ENCODE measurements around the gene GMPPA.

GMPPA gene

DNA sequence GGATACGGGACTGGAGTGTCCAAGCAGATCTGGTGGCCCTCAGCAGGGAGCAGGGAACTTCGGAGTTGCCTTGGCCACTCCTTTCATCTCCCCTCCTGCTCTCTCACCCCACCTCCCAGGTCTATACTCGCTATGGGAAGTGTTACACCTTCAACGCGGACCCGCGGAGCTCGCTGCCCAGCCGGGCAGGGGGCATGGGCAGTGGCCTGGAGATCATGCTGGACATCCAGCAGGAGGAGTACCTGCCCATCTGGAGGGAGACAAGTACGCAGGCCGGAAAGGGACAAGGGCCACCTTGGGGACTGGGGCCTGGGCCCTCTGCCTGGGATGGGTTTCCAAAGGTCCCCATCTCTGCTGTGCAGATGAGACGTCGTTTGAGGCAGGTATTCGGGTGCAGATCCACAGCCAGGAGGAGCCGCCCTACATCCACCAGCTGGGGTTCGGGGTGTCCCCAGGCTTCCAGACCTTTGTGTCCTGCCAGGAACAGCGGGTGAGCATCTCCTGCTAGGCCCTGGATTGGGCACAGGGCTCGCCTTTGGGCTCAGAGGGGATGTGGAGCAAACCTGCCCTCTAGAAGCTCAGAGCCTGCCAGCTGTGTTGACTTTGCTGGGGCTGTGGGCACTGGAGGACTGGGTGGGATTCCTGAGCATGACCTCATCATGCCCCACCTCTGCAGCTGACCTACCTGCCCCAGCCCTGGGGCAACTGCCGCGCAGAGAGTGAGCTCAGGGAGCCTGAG, 33.1 kb downstream of the GMPPA start:
- no peak overlapping the region for H3K27ac ChIP-seq
- H3K4me3 ChIP-seq (ENCODE audit: low read depth, low read length) = no peak overlapping the region
- TF ChIP-seq, protein P1, sequence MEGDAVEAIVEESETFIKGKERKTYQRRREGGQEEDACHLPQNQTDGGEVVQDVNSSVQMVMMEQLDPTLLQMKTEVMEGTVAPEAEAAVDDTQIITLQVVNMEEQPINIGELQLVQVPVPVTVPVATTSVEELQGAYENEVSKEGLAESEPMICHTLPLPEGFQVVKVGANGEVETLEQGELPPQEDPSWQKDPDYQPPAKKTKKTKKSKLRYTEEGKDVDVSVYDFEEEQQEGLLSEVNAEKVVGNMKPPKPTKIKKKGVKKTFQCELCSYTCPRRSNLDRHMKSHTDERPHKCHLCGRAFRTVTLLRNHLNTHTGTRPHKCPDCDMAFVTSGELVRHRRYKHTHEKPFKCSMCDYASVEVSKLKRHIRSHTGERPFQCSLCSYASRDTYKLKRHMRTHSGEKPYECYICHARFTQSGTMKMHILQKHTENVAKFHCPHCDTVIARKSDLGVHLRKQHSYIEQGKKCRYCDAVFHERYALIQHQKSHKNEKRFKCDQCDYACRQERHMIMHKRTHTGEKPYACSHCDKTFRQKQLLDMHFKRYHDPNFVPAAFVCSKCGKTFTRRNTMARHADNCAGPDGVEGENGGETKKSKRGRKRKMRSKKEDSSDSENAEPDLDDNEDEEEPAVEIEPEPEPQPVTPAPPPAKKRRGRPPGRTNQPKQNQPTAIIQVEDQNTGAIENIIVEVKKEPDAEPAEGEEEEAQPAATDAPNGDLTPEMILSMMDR (IDR thresholded peaks at IDR 0.05; ENCODE audit: low read depth, low read length, missing control alignments) = no peak
- H3K36me3 ChIP-seq (replicated peaks) = no peaks in the 10 kb centered on the region
- DNase-seq = no peak
- peaks cover 24% of the 10 kb centered on the region for H3K27me3 ChIP-seq (replicated peaks)
- in situ Hi-C loops (cut with HindIII; ENCODE audit: low pct_ligation_motif_present, low sequenced_read_pairs) = no loop called here

- Histone ChIP-seq H3K27me3 (replicated peaks) (peaks cover 24% of the 10 kb centered on the region), H3K36me3 (replicated peaks) (no peaks in the 10 kb centered on the region), H3K27ac (no peak overlapping the region), H3K4me3 (ENCODE audit: low read depth, low read length) (no peak overlapping the region)
- DNase-seq = no peak
- TF ChIP-seq, protein P1 (IDR thresholded peaks at IDR 0.05; ENCODE audit: low read depth, low read length, missing control alignments) = no peak
- in situ Hi-C loops (cut with HindIII; ENCODE audit: low pct_ligation_motif_present, low sequenced_read_pairs) = no loop called here
Measured at GRCh38 chr2:219532378-219532649, 33.6 kb downstream of the GMPPA start.

- H3K27ac ChIP-seq = no peak overlapping the region
- in situ Hi-C loops (cut with HindIII; ENCODE audit: low pct_ligation_motif_present, low sequenced_read_pairs) = no loop called here
- H3K27me3 ChIP-seq (replicated peaks) = peaks cover 9% of the 10 kb centered on the region
- H3K36me3 ChIP-seq (replicated peaks) = peaks cover 3% of the 10 kb centered on the region
- H3K4me3 ChIP-seq (ENCODE audit: low read depth, low read length) = no peak overlapping the region
- DNase-seq = no peak
- TF ChIP-seq, protein P1 (IDR thresholded peaks at IDR 0.05; ENCODE audit: low read depth, low read length, missing control alignments) = no peak
Measured at GRCh38 chr2:219533930-219534661, 35.4 kb downstream of the GMPPA start.

DNA sequence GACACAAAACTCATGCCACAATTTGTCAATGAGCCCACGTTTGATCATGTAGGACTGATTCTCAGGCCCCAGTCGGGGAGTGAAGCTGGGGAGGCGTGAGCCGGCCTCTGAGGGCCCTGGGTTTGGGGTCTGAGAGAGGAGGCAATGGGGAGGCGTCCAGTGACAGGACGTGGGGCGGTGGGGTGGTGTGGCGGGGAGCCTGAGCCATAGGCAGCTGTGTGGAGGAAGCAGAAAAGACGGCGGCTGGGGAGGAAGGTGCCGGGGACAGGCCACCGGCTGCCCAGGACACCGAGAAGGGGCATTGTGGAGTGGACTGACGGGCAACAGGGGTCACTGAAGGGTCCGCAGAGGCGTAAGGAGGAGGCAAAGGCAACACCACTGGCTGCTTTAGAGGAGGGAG, 37.7 kb downstream of the GMPPA start:
- TF ChIP-seq, protein P1 (IDR thresholded peaks at IDR 0.05; ENCODE audit: low read depth, low read length, missing control alignments) = no peak
- Histone ChIP-seq H3K36me3 (replicated peaks) (peaks cover 26% of the 10 kb centered on the region), H3K27ac (no peak overlapping the region), H3K27me3 (replicated peaks) (no peaks in the 10 kb centered on the region), H3K4me3 (ENCODE audit: low read depth, low read length) (no peak overlapping the region)
- DNase-seq = no peak
- in situ Hi-C loops (cut with HindIII; ENCODE audit: low pct_ligation_motif_present, low sequenced_read_pairs) = no loop called here

DNA sequence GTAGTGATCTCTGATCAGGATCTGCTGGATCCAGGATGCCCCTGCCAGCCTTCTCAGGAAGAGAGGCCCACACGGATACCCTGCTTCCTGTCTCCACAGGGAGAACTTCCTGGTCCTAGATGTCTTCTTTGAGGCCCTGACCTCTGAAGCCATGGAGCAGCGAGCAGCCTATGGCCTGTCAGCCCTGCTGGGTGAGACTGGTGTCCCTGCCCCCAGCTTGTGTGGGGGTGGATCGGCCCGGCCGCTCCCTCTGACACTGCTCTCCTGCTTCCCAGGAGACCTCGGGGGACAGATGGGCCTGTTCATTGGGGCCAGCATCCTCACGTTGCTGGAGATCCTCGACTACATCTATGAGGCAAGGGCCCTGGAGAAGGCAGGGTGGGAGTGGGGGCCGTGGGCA, 38.3 kb downstream of the GMPPA start:
- DNase-seq = no peak
- Histone ChIP-seq H3K27ac (no peak overlapping the region), H3K4me3 (ENCODE audit: low read depth, low read length) (no peak overlapping the region), H3K27me3 (replicated peaks) (no peaks in the 10 kb centered on the region), H3K36me3 (replicated peaks) (peaks cover 26% of the 10 kb centered on the region)
- TF ChIP-seq, protein P1 (IDR thresholded peaks at IDR 0.05; ENCODE audit: low read depth, low read length, missing control alignments) = no peak
- in situ Hi-C loops (cut with HindIII; ENCODE audit: low pct_ligation_motif_present, low sequenced_read_pairs) = no loop called here

Data from brain microvascular endothelial cell (primary cell).